Memory B cell (primary cell): ENCODE measurements around the gene CELF3.
"Not testable (repeated sequence)": the region's sequence is repeated elsewhere in the genome, so short reads cannot be mapped to it uniquely, and the experiment has no call there.

Experiments used
- ATAC-seq: fragments of 150-1000 bp; cut with Tn5 transposase; 2 replicates; pipeline ENCODE4 v1.10.0; 2021; ENCODE audit warnings: low read depth, mild to moderate bottlenecking, moderate library complexity
- DNase-seq, 2 donors: peaks; one replicate each; pipeline ENCODE4 v3.0.0; 2022; ENCODE audit warnings: low spot score in 2 of 2
- H3K27ac Mint-ChIP-seq: one replicate; pipeline ENCODE4 v1.8.0; 2022; ENCODE audit warnings: mild to moderate bottlenecking, moderate library complexity, mixed read lengths
- H3K27me3 Mint-ChIP-seq: one replicate; pipeline ENCODE4 v1.8.0; 2022; ENCODE audit warnings: mixed read lengths
- H3K36me3 Mint-ChIP-seq: one replicate; pipeline ENCODE4 v1.8.0; 2022; ENCODE audit warnings: mild to moderate bottlenecking, mixed read lengths
- H3K4me1 Mint-ChIP-seq: one replicate; pipeline ENCODE4 v1.8.0; 2022; ENCODE audit warnings: mixed read lengths
- H3K4me3 Mint-ChIP-seq: one replicate; pipeline ENCODE4 v1.8.0; 2022; ENCODE audit warnings: mild to moderate bottlenecking, moderate library complexity, mixed read lengths
- H3K9me3 Mint-ChIP-seq: one replicate; pipeline ENCODE4 v1.8.0; 2022; ENCODE audit warnings: mixed read lengths

Gene CELF3

GRCh38 chr1:151716771-151717631 is at the start of gene CELF3:
Gene CELF3, minus strand, starts transcription at chr1:151716803. Its CDS starts 783 bp downstream, at chr1:151716020.
- no peaks in the 10 kb centered on the region for H3K36me3 Mint-ChIP-seq
- peak within 1 kb of the TSS; percentile 4 for H3K4me3 Mint-ChIP-seq
- ATAC-seq = peak; percentile 30
- no peaks in the 10 kb centered on the region for H3K9me3 Mint-ChIP-seq
- no peak within 1 kb of the TSS for H3K27ac Mint-ChIP-seq
- no peak for DNase-seq
- H3K27me3 Mint-ChIP-seq = peaks cover 37% of the 10 kb centered on the region
- peaks cover 16% of the 10 kb centered on the region for H3K4me1 Mint-ChIP-seq

GRCh38 chr1:151763990-151764389 is 47.4 kb upstream of the CELF3 start:
- H3K4me1 Mint-ChIP-seq = peaks cover 13% of the 10 kb centered on the region
- peaks cover 15% of the 10 kb centered on the region for H3K36me3 Mint-ChIP-seq
- peak overlapping the region; percentile 96 for H3K4me3 Mint-ChIP-seq
- DNase-seq (no peak), ATAC-seq (no peak)
- no peaks in the 10 kb centered on the region for H3K27me3 Mint-ChIP-seq
- H3K9me3 Mint-ChIP-seq = no peaks in the 10 kb centered on the region
- peak overlapping the region; percentile 98 for H3K27ac Mint-ChIP-seq

- no peaks in the 10 kb centered on the region for H3K9me3 Mint-ChIP-seq
- ATAC-seq (peak; percentile 99), DNase-seq (peak; percentile 76 to 82)
- peak within 1 kb of the TSS; percentile 98 for H3K27ac Mint-ChIP-seq
- peaks cover 15% of the 10 kb centered on the region for H3K36me3 Mint-ChIP-seq
- peak within 1 kb of the TSS; percentile 96 for H3K4me3 Mint-ChIP-seq
- peaks cover 13% of the 10 kb centered on the region for H3K4me1 Mint-ChIP-seq
- H3K27me3 Mint-ChIP-seq = no peaks in the 10 kb centered on the region
These were observed 46.6 kb upstream of the CELF3 start, which contains the start of gene MRPL9 for GRCh38 chr1:151762941-151763921. Gene MRPL9, minus strand, starts transcription at chr1:151763496. Its CDS starts 17 bp downstream, at chr1:151763479.

GRCh38 chr1:151760597-151761385 is 44.2 kb upstream of the CELF3 start:
- no peak for DNase-seq
- no peaks in the 10 kb centered on the region for H3K27me3 Mint-ChIP-seq
- no peak overlapping the region for H3K4me3 Mint-ChIP-seq
- peaks cover 26% of the 10 kb centered on the region for H3K36me3 Mint-ChIP-seq
- no peaks in the 10 kb centered on the region for H3K9me3 Mint-ChIP-seq
- H3K27ac Mint-ChIP-seq = no peak overlapping the region
- no peak for ATAC-seq
- peaks cover 13% of the 10 kb centered on the region for H3K4me1 Mint-ChIP-seq

- H3K4me1 Mint-ChIP-seq = peaks cover 11% of the 10 kb centered on the region
- H3K27me3 Mint-ChIP-seq = no peaks in the 10 kb centered on the region
- no peak for DNase-seq
- no peak overlapping the region for H3K27ac Mint-ChIP-seq
- ATAC-seq = no peak
- H3K9me3 Mint-ChIP-seq = no peaks in the 10 kb centered on the region
- H3K36me3 Mint-ChIP-seq = peaks cover 29% of the 10 kb centered on the region
- H3K4me3 Mint-ChIP-seq = no peak overlapping the region
These were observed 42.6 kb upstream of the CELF3 start for GRCh38 chr1:151759241-151759640.

GRCh38 chr1:151756291-151756690 is 39.7 kb upstream of the CELF3 start:
- H3K27ac Mint-ChIP-seq = no peak overlapping the region
- no peaks in the 10 kb centered on the region for H3K4me1 Mint-ChIP-seq
- no peak overlapping the region for H3K4me3 Mint-ChIP-seq
- peaks cover 26% of the 10 kb centered on the region for H3K36me3 Mint-ChIP-seq
- ATAC-seq = no peak
- no peaks in the 10 kb centered on the region for H3K9me3 Mint-ChIP-seq
- DNase-seq = no peak
- H3K27me3 Mint-ChIP-seq = peaks cover 2% of the 10 kb centered on the region

GRCh38 chr1:151741516-151741915 is 24.9 kb upstream of the CELF3 start:
- H3K27me3 Mint-ChIP-seq = peaks cover 2% of the 10 kb centered on the region
- peaks cover 3% of the 10 kb centered on the region for H3K36me3 Mint-ChIP-seq
- peaks cover 11% of the 10 kb centered on the region for H3K9me3 Mint-ChIP-seq
- no peak overlapping the region for H3K4me3 Mint-ChIP-seq
- DNase-seq = no peak
- no peak for ATAC-seq
- H3K4me1 Mint-ChIP-seq = no peaks in the 10 kb centered on the region
- no peak overlapping the region for H3K27ac Mint-ChIP-seq

GRCh38 chr1:151739590-151740355 is 23.2 kb upstream of the CELF3 start:
- Mint-ChIP-seq H3K4me3 (no peak overlapping the region), H3K27me3 (peaks cover 5% of the 10 kb centered on the region), H3K9me3 (peaks cover 11% of the 10 kb centered on the region), H3K27ac (no peak overlapping the region), H3K36me3 (peaks cover 4% of the 10 kb centered on the region), H3K4me1 (peaks cover 3% of the 10 kb centered on the region)
- no peak for DNase-seq
- ATAC-seq = no peak

GRCh38 chr1:151737479-151737878 is 20.9 kb upstream of the CELF3 start:
- Mint-ChIP-seq H3K36me3 (peaks cover 4% of the 10 kb centered on the region), H3K27ac (no peak overlapping the region), H3K4me1 (peaks cover 3% of the 10 kb centered on the region), H3K27me3 (peaks cover 11% of the 10 kb centered on the region), H3K4me3 (no peak overlapping the region), H3K9me3 (peaks cover 11% of the 10 kb centered on the region)
- DNase-seq = no peak
- no peak for ATAC-seq

GRCh38 chr1:151737026-151737425 is 20.4 kb upstream of the CELF3 start:
- peaks cover 11% of the 10 kb centered on the region for H3K9me3 Mint-ChIP-seq
- no peak overlapping the region for H3K4me3 Mint-ChIP-seq
- ATAC-seq (no peak), DNase-seq (no peak)
- H3K27ac Mint-ChIP-seq = no peak overlapping the region
- peaks cover 3% of the 10 kb centered on the region for H3K4me1 Mint-ChIP-seq
- peaks cover 13% of the 10 kb centered on the region for H3K27me3 Mint-ChIP-seq
- H3K36me3 Mint-ChIP-seq = peaks cover 4% of the 10 kb centered on the region

- H3K27ac Mint-ChIP-seq = not testable (repeated sequence)
These were observed 17.4 kb upstream of the CELF3 start for GRCh38 chr1:151733995-151734394.

GRCh38 chr1:151733126-151733525 is 16.5 kb upstream of the CELF3 start:
- peaks cover 9% of the 10 kb centered on the region for H3K9me3 Mint-ChIP-seq
- peaks cover 3% of the 10 kb centered on the region for H3K36me3 Mint-ChIP-seq
- no peak overlapping the region for H3K27ac Mint-ChIP-seq
- ATAC-seq (no peak), DNase-seq (no peak)
- H3K4me1 Mint-ChIP-seq = peaks cover 3% of the 10 kb centered on the region
- peaks cover 22% of the 10 kb centered on the region for H3K27me3 Mint-ChIP-seq
- no peak overlapping the region for H3K4me3 Mint-ChIP-seq

More at GRCh38 chr1:151733995-151734394, 17.4 kb upstream of the CELF3 start:
- not testable (repeated sequence) for H3K4me1 Mint-ChIP-seq, H3K36me3 Mint-ChIP-seq, ATAC-seq, DNase-seq, H3K4me3 Mint-ChIP-seq
- peaks cover 11% of the 10 kb centered on the region for H3K9me3 Mint-ChIP-seq
- H3K27me3 Mint-ChIP-seq = peaks cover 19% of the 10 kb centered on the region

GRCh38 chr1:151729966-151730291 is 13.3 kb upstream of the CELF3 start:
- H3K27me3 Mint-ChIP-seq = peaks cover 27% of the 10 kb centered on the region
- no peaks in the 10 kb centered on the region for H3K9me3 Mint-ChIP-seq
- no peak overlapping the region for H3K4me3 Mint-ChIP-seq

More at GRCh38 chr1:151729966-151730291, 13.3 kb upstream of the CELF3 start:
- DNase-seq (no peak), ATAC-seq (no peak)
- Mint-ChIP-seq H3K4me1 (peaks cover under 1% of the 10 kb centered on the region), H3K36me3 (no peaks in the 10 kb centered on the region), H3K27ac (no peak overlapping the region)
